Measurements from ENCODE around the gene GPC6.

Gene GPC6

DNA sequence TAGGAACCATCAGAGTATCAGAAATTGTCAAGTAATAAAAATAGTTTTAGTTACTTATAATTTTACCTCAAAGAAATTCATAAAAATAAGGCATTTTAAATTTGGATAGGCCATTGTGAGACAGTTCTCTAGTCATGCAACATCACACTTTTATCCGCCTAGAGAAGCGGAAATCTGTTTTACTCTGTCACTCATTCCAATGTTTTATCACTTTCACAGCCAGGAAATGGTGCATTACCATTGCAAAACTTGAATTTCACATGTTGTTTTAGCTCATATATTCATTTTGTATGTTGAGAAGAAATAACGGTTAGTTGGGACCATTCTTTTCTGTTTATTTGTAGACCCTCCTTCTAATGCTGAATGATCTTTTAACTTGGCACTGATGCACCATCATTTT is 427.2 kb downstream of the GPC6 start:
- in situ Hi-C loops (cut with MboI; ENCODE audit: low sequenced_read_pairs): no loop called here

DNA sequence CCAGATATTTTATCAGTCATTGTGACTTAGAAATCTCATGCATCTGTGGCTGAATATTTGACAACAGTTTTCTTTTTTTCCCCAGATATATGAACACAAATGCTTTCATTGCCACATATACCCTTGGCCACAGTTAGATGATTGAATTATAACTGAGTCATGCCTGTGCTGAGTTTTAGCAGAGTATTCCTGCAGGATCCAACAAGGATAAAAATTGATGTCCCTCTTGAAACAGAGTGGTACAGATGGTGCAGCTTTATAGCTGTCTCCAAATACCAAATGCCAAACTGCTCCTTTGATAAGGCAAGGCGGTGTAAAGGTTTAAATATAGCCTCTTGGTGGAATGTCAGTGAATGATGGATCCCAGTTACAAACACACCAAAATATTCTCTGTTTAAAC is 428.5 kb downstream of the GPC6 start:
- in situ Hi-C loops (cut with MboI; ENCODE audit: low sequenced_read_pairs): no loop called here

DNA sequence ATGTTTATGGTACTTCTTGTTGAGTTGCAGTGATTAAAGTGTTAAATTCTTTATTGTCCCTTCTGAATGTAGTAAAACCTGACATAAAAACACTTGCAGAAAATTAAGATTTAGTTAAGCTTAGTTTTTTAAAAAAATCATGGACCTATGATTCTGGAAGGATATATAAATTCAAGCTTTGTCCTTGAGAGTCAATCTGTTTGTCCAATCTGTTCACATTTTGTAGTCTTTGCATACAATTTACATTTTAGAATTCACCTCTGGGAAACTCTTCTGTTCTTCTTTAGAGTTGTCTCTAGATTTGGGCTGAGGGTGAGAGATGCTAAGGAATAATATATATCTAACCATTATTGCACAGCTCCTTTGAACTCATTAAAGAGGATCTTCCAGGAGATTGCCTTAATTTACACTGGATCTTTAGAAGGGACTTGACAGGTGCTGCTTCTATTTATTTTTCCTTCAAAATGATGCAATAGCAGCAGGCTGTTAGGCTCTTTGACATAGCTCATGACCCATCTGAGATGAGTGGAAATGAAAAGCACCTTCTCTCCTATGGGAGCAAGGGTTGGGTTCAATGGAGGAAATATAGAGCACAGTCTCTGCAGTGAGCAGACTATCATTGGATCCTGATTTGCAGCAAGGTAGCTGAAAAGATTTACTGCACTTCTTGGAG is 433.9 kb downstream of the GPC6 start:
- in situ Hi-C loops (cut with MboI; ENCODE audit: low sequenced_read_pairs): no loop called here

DNA sequence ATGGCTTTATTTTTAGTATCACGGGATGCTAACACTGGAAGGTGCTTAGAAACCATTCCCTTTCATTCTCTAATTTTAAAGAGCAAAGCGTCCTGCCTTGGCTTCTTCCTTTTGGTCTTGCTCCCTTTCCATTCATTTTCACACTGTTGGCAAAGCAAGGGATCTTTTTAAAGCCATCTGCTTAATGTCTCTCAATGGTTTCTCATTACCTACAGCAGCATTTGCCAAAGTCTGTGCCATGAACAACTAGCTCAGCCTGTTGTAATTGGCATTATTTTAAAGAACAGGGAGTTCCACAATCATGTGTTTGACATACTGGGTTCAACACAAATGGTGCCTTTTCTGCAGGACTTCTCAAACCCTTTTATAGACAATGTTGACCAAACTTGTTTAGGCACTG is 444.3 kb downstream of the GPC6 start:
- in situ Hi-C loops (cut with MboI; ENCODE audit: low sequenced_read_pairs): no loop called here

DNA sequence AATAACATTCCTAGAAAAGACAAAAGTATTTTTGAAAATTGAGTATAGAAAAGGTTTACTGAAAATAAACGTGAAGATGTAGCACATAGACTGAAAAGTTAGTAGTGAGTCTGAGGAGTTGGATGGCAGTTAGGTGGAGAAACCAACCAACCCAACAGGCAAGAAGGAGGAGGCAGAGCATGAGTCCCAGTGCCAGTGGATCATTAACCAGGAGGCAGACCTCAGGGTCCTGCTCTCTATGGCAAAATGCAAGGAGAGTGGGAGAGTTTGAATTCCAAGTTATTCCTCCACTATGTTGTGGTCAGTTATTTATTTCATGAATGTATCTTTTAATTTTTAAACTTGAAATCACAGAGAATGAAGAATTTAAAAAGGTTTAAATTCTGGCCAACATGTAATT is 446.4 kb downstream of the GPC6 start:
- in situ Hi-C loops (cut with MboI; ENCODE audit: low sequenced_read_pairs): no loop called here

DNA sequence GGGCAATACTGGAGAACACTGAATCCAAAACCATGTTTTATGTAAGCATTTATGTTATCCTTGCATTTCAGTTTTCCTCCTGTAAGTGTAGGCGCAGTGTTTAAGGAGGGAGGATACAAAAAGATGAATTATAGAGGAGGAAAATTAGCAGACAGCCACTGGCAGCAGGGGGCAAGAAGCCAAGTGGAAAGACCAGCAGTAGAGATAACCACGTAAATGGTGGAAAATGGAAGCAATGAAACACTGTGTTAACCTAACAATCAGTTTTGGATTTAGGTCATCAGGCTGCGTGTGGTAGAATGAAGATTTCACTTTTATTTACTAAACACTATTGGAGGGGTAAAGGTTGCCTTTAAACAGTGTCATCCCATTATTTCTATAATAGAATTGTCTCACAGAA is 447.3 kb downstream of the GPC6 start:
- in situ Hi-C loops (cut with MboI; ENCODE audit: low sequenced_read_pairs): no loop called here

DNA sequence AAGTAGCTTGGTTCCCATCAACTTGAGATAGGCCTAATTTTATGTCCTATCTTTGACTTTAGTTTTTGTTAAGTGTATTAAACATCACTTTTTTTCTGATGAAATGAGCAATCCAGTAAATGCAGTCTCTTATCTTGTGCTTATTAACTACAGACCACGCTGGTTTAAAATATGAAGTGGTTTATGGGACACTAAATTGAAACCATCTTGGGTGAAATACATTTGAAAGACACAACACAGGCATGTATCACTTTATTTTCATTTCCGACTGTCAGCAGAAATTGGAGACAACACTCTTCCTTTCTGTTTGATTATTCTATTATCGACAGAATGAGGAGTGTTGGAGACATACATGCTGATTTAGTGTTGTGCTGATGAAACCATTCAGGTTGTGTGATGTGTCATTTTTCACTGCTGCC is 447.7 kb downstream of the GPC6 start:
- in situ Hi-C loops (cut with MboI; ENCODE audit: low sequenced_read_pairs): no loop called here

DNA sequence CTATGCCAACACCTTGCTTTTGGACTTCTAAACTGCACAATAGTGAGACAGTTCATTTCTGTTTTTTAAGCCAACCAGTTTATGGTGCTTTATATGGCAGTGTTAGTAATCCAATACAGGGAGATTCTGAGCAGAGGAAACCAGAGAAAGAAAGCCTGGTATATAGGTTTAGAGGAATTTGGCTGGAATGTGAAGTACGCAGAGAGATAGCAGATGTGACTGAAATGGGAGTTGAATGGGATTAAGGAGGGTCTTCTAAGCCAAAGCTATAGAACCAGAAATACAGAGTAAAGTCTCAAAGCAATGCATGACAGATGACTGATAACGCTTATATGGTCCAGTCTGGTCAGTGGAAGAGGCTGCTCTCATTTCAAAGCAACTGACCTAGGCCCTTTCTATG is 453.7 kb downstream of the GPC6 start:
- in situ Hi-C loops (cut with MboI; ENCODE audit: low sequenced_read_pairs): no loop called here

DNA sequence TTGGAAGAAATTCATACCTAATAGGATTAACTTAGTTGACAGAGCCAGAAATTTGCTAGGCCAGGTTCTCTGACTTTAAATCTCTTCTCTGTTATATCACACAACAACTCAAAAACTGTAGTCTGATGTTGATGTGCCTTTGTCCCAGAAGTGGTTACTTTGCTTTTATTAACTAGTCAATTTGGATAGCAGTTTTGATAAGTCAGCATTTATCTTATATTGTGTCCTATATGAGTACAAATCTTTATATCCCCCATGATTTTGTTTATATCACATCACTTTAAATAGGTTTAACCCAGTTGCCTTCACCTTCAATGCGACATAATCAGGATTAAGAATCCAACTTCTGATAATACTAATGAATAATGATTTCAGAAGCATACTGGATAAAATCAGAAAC is 459.3 kb downstream of the GPC6 start:
- in situ Hi-C loops (cut with MboI; ENCODE audit: low sequenced_read_pairs): no loop called here

DNA sequence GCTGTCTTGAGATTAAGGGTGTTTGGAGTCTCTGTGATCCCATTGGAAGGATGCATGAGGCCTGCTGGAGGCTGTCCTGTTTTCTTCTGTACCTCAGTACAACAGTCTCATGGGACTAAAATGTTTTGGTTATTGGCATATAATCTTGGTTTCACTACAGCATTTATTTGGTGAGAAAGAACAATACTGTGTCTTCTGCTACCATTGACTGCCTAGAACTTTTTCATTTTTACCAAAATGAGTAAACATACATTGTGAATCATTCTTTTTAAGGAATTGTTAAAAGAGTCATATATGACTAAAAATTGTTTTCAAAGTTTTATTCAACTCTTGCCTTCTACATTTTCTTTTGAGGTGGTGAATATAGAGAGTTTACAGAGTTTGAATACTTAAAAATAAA is 459.8 kb downstream of the GPC6 start:
- in situ Hi-C loops (cut with MboI; ENCODE audit: low sequenced_read_pairs): no loop called here

DNA sequence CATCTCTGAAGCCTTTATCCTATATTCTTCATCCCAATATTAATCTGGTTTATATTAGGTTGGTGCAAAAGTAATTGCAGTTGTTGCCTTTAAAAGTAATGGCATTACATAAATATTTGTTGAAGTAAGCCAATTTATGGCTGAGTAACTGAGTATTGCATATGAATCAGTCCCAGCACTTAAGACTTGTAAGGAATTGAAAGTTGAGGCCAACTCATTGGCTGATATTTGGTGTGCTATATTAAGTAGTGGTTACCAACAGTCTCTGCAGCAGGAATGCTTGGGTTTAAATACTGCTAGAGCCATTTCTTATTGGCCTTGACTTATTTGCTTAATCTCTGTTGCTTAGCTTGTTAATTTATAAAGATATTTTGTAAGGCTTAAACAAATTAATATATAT is 460.7 kb downstream of the GPC6 start:
- in situ Hi-C loops (cut with MboI; ENCODE audit: low sequenced_read_pairs): no loop called here

DNA sequence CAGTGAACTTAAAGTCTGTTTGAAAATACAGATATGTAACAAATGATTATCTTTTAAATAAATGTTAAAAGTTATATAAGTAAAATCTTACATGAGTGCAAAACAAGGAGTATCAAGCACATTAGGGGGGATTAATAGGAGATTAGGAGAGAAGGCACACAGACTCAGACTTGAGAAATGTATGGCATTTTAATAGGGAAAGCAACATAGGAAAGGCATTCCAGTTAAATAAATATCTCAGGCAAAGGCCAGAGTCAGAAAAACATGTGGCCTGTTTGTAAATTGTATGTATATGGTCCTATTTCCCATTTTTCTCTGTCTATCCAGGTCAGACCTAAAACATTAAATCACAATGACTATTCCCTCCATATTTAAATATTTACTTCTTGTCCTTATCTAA is 462.7 kb downstream of the GPC6 start:
- in situ Hi-C loops (cut with MboI; ENCODE audit: low sequenced_read_pairs): no loop called here

DNA sequence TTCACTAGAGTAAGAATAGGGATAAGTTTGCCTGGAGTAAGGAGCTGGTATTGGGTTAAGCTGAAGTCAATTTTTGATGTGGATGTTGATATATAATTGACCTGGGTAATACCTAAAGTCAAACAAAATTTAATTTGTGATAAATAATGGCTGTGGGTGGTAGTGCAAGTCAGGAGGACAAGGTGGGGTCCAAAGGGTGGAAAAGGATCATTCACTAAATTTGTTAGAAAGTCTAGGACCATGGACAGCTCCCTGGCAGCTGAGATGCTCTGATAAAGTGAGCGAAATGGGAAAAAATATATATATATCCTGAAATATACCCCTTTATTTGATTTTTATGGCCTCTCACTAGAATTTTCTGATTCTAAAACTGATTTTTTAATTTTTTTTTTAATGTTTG is 463.5 kb downstream of the GPC6 start:
- in situ Hi-C loops (cut with MboI; ENCODE audit: low sequenced_read_pairs): no loop called here

DNA sequence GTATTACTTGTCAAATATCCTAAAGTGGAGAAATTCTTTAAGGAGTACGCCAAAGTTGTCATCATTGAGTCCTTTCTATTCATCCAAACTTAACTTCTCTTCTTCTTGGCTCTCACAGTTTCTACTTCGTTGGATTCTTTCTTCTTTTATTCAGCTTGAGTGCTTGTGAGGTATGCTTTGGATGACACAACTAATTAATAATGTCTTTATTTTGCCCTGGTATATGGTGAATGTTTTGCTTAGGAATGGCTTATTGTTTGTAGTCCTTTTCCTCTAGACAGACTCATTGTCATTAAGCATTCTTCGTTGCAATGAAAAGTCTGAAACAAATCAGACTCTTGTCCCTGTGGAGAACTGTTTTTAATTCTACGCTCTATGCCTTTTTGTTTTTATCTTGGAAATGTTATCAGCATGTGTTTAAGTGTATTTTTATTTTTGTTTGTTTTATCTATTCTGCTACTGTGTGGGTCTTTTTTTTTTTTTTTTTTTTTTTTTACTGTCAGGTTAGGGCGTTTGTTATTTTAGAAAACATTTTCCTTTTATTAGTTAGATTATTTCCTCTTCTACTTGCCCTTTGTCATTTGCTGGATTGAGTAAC is 471.5 kb downstream of the GPC6 start:
- in situ Hi-C loops (cut with MboI; ENCODE audit: low sequenced_read_pairs): no loop called here

DNA sequence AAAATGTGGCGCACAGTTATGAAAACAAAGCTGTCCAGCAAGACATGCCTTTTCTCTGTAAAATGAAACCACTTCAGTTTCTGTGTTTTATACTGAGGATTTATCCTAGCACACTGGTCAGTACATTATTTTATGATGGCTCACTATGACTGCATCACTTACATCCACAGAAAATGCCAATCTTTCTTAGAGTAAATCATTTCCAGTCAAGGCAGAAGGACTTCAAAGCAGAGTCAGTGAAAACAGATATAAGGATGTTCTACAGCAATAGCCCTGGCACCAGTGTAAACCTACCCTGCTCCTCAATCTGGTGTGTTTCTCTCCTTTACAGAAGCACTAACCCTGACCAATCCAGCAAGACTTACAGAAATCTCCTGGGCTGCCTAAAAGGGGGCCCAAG is 473.5 kb downstream of the GPC6 start:
- in situ Hi-C loops (cut with MboI; ENCODE audit: low sequenced_read_pairs): no loop called here

DNA sequence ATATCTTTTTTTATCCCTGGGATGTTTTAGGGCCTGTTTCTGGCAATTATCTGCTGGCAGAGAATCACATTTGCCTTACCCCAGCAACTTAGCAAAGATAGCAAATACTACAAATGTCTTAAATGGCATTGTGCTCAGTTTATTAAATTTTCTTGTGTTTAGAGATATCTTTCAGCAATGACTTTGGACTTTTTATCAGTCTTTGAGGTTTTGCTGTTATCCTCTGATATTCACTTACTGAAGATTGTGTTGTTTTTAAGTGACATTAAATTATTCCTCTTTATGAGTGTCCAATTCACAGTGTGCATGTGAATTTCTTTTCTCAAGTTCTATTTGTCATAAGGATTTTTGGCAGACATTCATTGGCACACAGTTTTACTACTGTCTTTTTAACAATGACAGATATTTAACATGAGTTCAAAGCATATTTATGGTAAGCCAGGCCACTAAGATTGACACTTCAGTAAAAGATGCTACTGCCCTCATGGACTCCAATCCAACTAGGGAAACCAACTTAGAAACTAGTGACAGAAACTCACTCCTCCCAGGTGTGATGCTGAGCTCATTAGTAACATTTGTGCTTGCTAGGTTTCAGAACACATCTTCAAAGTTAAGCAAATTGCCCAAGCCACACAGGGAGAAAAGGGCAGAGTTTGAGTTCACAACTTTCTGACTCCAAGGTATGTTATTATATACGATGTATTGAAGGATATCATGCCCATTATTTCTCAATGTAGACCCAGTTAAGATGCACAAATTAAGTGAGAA is 481.9 kb downstream of the GPC6 start:
- in situ Hi-C loops (cut with MboI; ENCODE audit: low sequenced_read_pairs): no loop called here

DNA sequence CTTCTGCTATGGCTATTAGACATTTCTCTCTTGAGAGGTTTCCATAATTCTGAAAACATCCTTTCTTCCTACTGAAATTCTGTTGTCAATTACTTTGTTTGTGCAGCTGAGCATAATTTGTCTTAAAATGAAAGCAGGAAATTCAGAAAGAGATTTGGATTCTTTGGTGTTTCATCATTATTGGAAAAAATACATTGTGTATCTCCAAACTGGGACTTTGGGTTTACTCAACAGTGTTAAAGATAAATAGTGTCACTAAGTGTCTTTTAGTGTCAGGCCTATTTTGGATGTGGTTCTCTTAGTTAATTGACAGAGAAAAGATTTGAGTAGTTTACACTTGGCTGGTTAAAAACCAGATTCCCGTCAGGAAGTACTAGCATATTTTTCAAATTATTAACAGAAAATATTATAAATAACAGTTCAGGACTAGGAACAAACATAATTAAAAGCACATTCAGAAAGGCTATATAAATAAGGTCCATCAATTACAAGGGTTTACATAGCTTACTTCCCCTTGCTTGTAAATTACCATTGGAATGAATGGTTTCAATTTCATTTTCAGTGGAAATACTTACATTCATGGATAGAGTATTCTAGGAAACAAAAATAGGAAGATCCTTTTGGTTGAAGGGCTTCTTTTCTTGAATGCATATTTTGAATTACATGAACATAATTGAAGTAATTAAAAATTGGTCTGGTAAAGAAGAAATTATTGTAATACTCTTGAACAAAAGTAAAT is 483.1 kb downstream of the GPC6 start:
- in situ Hi-C loops (cut with MboI; ENCODE audit: low sequenced_read_pairs): no loop called here

DNA sequence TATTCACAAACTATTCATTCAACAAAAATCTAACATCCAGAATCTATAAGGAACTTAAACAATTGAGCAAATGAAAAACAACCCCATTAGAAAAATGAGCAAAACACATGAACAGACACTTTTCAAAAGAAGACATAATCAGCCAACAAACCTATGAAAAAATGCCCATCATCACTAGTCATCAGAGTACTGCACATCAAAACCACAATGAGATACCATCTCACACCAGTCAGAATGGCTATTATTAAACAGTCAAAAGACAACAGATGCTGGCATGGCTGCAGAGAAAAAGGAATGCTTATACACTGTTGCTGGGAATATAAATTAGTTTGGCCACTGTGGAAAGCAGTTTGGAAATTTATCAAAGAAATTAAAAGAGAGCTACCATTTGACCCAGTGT is 487.6 kb downstream of the GPC6 start:
- in situ Hi-C loops (cut with MboI; ENCODE audit: low sequenced_read_pairs): no loop called here

DNA sequence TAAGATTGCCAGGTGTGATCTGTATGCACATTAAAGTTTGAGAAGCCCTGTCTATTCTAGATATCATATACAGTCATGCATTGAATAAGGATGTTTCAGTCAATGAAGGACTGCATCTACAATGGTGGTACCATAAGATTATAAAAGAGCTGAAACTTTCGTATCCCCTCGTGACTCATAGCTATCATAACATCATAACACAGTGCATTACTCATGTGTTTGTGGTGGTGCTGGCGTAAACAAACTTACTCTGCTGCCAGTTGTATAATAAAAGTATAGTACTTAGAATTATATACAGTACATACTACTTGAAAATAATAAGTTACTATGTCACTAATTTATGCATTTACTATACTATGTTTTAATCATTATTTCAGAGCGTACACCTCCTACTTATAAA is 489.3 kb downstream of the GPC6 start:
- in situ Hi-C loops (cut with MboI; ENCODE audit: low sequenced_read_pairs): no loop called here

DNA sequence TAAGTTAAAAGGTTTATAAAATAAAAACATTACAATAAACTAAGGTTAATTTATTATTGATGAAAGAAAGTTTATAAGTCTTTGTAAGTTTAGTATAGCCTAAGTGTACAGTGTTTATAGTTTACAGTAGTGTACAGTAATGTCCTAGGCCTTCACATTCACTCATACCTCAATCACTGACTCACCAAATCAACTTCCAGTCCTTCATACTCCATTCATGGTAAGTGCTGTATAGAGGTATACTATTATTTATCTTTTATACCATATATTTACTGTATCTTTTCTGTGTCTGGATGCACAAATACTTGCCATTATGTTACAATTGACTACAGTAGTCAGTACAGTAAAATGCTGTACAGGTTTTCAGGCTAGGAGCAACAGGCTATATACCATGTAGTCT is 490.0 kb downstream of the GPC6 start:
- in situ Hi-C loops (cut with MboI; ENCODE audit: low sequenced_read_pairs): no loop called here

DNA sequence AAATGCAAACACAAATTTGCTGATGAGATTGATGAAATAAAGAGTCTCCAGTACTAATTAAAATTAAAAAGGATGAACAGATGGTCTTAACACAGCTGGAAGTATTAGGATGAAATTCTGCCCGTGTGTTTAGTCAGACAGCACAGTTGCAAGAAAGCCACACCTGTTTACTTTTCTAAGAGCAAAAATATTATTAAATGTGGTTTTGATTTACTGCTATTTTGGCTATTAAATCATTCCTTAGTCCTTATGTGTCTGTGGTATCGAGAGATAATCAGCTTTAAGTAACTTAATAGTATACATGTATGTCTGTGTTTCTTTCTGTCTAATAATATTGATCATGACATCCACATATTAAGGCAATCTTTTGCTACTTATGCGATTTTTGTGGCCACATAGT is 494.9 kb downstream of the GPC6 start:
- in situ Hi-C loops (cut with MboI; ENCODE audit: low sequenced_read_pairs): no loop called here

DNA sequence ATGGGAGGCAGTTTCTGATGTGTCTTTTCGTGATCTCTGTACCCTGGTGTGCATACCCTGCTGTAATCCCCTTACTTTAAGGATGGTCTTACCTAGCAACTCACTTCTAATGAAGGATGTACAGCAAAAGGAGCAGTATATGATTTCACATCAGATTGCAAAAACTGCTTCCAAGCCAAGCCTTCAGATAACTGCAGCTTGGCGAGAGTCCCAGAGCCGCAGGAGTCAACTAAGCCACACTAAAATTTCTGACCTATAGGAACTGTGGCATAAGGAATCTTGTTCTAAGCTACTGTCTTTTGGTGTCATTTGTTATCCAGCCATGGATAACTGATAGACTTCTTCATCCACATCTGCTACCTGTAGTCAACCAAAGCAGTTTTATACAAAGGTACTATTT is 496.7 kb downstream of the GPC6 start:
- in situ Hi-C loops (cut with MboI; ENCODE audit: low sequenced_read_pairs): no loop called here

Measured in HL-60/S4 treated with phorbol 12-myristate 13-acetate at 8.2 ng/mL for 4 days and 3 days (cell line).